Neural cell (in vitro differentiated cells): ENCODE measurements around the gene URGCP. TPM values are rescaled to one million over a fixed set of nuclear protein-coding genes. Genes with fewer than 3 reads are reported as not detected.

ENCODE experiments used
- H2AFZ ChIP-seq: fragments of 200-600, 300-800 bp; sonication (generic), shearing (Covaris generic); 2 replicates; pipeline ENCODE4 v1.6.0; 2014; ENCODE audit warnings: low read depth, mild to moderate bottlenecking, antibody characterized with exemption, low read length, moderate library complexity
- H3F3A ChIP-seq: fragments of 200-600 bp; shearing (Covaris generic); 2 replicates; pipeline ENCODE4 v1.6.1; 2016; ENCODE audit warnings: mild to moderate bottlenecking, moderate library complexity, mixed read lengths, antibody characterized with exemption, low read length; ENCODE audit not compliant: insufficient read depth, poor library complexity, severe bottlenecking
- H3K27ac ChIP-seq: fragments of 200-600, 300-800 bp; sonication (generic), shearing (Covaris generic); 2 replicates; pipeline ENCODE4 v1.5.1; 2014; ENCODE audit warnings: mild to moderate bottlenecking, low read length, moderate library complexity
- H3K27me3 ChIP-seq: fragments of 300-800, 200-600 bp; sonication (generic), shearing (Covaris generic); 2 replicates; pipeline ENCODE4 v1.6.0; 2014; ENCODE audit warnings: mild to moderate bottlenecking, low read depth, low read length, moderate library complexity; ENCODE audit not compliant: insufficient read depth
- H3K36me3 ChIP-seq: fragments of 300-800, 200-600 bp; sonication (generic), shearing (Covaris generic); 2 replicates; pipeline ENCODE4 v1.5.1; 2014; ENCODE audit warnings: mild to moderate bottlenecking, antibody characterized with exemption, low read length, moderate library complexity; ENCODE audit not compliant: insufficient read depth
- H3K4me2 ChIP-seq: fragments of 300-800, 200-600 bp; sonication (generic), shearing (Covaris generic); 2 replicates; pipeline ENCODE4 v1.6.0; 2014; ENCODE audit warnings: mild to moderate bottlenecking, low read length
- H3K4me3 ChIP-seq: fragments of 300-800, 200-600 bp; sonication (generic), shearing (Covaris generic); 2 replicates; pipeline ENCODE4 v1.5.1; 2014; ENCODE audit warnings: mild to moderate bottlenecking, low read length, moderate library complexity
- H3K79me2 ChIP-seq: fragments of 200-600 bp; shearing (Covaris generic); replicated peaks from 2 replicates; pipeline ENCODE4 v1.6.0; 2014; ENCODE audit warnings: mild to moderate bottlenecking, low read length, moderate library complexity; ENCODE audit not compliant: insufficient read depth
- H3K9ac ChIP-seq: fragments of 300-800, 200-600 bp; sonication (generic), shearing (Covaris generic); 2 replicates; pipeline ENCODE4 v1.6.1; 2016; ENCODE audit warnings: mild to moderate bottlenecking, low read length, mixed read lengths
- H3K9me2 ChIP-seq: fragments of 200-600 bp; shearing (Covaris generic); 2 replicates; pipeline ENCODE4 v1.6.1; 2016; ENCODE audit warnings: mild to moderate bottlenecking, low read length, mixed read lengths; ENCODE audit not compliant: insufficient read depth
- H3K9me3 ChIP-seq: fragments of 200-600, 300-800 bp; sonication (generic), shearing (Covaris generic); 2 replicates; pipeline ENCODE4 v1.6.1; 2016; ENCODE audit warnings: mild to moderate bottlenecking, mixed run types, low read length, moderate library complexity, mixed read lengths
- H4K20me1 ChIP-seq: fragments of 200-600 bp; shearing (Covaris generic); 2 replicates; pipeline ENCODE4 v1.6.1; 2016; ENCODE audit warnings: mild to moderate bottlenecking, mixed run types; ENCODE audit not compliant: insufficient read depth
- EP300 ChIP-seq: fragments of 450-650 bp; conservative IDR thresholded peaks from 2 replicates; pipeline ENCODE4 v1.6.1; 2014; ENCODE audit warnings: antibody characterized with exemption, mild to moderate bottlenecking, moderate library complexity; ENCODE audit not compliant: poor library complexity, severe bottlenecking
- EZH2 ChIP-seq: fragments of 200-600, 300-800 bp; shearing (Covaris generic), sonication (generic); IDR thresholded peaks from 2 replicates; pipeline ENCODE4 v1.6.1; 2014; ENCODE audit warnings: antibody characterized with exemption, low read length, borderline replicate concordance, mild to moderate bottlenecking; ENCODE audit not compliant: insufficient read depth, poor library complexity, severe bottlenecking
- MXI1 ChIP-seq: fragments of 450-650 bp; conservative IDR thresholded peaks from 2 replicates; pipeline ENCODE4 v1.6.1; 2014; ENCODE audit warnings: antibody characterized with exemption, mild to moderate bottlenecking; ENCODE audit not compliant: poor library complexity, severe bottlenecking
- POLR2AphosphoS5 ChIP-seq: IDR thresholded peaks from 2 replicates; pipeline ENCODE4 v1.6.1; 2012
- RAD21 ChIP-seq: fragments of 450-650 bp; conservative IDR thresholded peaks from 2 replicates; pipeline ENCODE4 v1.6.1; 2014; ENCODE audit warnings: antibody characterized with exemption, mild to moderate bottlenecking, moderate library complexity
- SMC3 ChIP-seq: fragments of 450-650 bp; conservative IDR thresholded peaks from 2 replicates; pipeline ENCODE4 v1.6.1; 2014; ENCODE audit warnings: antibody characterized with exemption, mild to moderate bottlenecking, moderate library complexity; ENCODE audit not compliant: poor library complexity
- TAF1 ChIP-seq: IDR thresholded peaks from 2 replicates; pipeline ENCODE4 v1.6.1; 2012; ENCODE audit warnings: low read depth
- polyA plus RNA-seq: library from polyadenylated mRNA; depleted of rRNA; stranded (reverse); fragments of >200 nt; gene quantifications from 2 replicates; pipeline ENCODE4 v1.2.3, GENCODE V29; 2014
- TF ChIP-seq, protein P1 (sequence below): IDR thresholded peaks from 2 replicates; pipeline ENCODE4 v1.6.1; 2012; ENCODE audit warnings: borderline replicate concordance
- TF ChIP-seq, protein P2 (sequence below): fragments of 450-650 bp; IDR thresholded peaks from 2 replicates; pipeline ENCODE4 v1.5.1; 2014; ENCODE audit warnings: antibody characterized with exemption, mild to moderate bottlenecking, moderate library complexity; ENCODE audit not compliant: poor library complexity, severe bottlenecking

Gene URGCP
- polyA plus RNA-seq, 1 donor from 2014 or later = 43.0 TPM

DNA sequence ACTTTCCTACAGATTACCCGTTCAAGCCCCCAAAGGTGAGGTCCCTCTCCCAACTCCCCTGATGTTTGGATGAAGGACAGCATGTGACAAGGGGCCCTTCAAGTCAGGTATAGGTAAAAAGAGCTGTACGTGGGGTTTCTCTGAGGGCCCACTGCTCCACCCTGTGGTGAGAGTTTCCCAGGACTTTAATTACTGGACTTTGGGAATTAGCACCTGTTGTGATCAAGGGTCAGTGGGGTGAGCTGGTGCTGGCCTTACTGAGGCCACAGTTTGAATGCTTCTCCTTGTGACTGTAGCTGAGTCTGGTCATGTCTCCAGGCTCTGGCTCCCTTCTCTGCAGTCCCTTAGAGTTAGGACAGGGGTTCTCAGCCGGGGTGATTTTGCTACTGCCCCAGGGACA, 36.6 kb upstream of the URGCP start:
- Histone ChIP-seq H3K9me2 (no peaks in the 10 kb centered on the region), H3K27me3 (no peaks in the 10 kb centered on the region), H3K79me2 (no peaks in the 10 kb centered on the region), H3K9me3 (no peaks in the 10 kb centered on the region), H2AFZ (no peak overlapping the region), H3K9ac (no peak overlapping the region), H3K27ac (no peak overlapping the region), H3K4me3 (no peak overlapping the region), H3K36me3 (no peaks in the 10 kb centered on the region), H3F3A (no peaks in the 10 kb centered on the region), H4K20me1 (no peaks in the 10 kb centered on the region), H3K4me2 (no peak overlapping the region)
- TF ChIP-seq TAF1 = no peak

DNA sequence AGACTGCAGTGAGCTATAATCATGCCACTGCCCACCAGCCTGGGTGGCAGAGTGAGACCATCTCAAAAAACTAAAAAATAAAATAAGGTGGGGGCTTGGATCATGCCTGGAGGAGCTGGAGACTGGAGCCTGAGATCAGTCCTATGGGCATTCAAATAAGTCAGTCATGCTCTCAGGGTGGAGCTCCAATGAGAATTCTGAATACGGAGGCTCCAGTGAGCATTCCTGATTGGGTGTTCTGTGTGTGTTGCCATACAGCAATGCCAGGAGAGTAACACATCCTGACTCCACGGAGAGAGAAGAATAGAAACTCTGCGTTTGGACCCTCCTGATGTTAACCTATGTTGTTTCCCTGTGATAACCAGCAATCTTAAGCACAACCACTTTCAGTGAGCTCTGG, 35.9 kb upstream of the URGCP start:
- H3K4me2 ChIP-seq = no peak overlapping the region
- H3K79me2 ChIP-seq = no peaks in the 10 kb centered on the region
- H3K36me3 ChIP-seq = no peaks in the 10 kb centered on the region
- H4K20me1 ChIP-seq = no peaks in the 10 kb centered on the region
- H2AFZ ChIP-seq = no peak overlapping the region
- H3K4me3 ChIP-seq = no peak overlapping the region
- no peaks in the 10 kb centered on the region for H3K27me3 ChIP-seq
- TF ChIP-seq MXI1 = no peak
- TF ChIP-seq, protein P1, sequence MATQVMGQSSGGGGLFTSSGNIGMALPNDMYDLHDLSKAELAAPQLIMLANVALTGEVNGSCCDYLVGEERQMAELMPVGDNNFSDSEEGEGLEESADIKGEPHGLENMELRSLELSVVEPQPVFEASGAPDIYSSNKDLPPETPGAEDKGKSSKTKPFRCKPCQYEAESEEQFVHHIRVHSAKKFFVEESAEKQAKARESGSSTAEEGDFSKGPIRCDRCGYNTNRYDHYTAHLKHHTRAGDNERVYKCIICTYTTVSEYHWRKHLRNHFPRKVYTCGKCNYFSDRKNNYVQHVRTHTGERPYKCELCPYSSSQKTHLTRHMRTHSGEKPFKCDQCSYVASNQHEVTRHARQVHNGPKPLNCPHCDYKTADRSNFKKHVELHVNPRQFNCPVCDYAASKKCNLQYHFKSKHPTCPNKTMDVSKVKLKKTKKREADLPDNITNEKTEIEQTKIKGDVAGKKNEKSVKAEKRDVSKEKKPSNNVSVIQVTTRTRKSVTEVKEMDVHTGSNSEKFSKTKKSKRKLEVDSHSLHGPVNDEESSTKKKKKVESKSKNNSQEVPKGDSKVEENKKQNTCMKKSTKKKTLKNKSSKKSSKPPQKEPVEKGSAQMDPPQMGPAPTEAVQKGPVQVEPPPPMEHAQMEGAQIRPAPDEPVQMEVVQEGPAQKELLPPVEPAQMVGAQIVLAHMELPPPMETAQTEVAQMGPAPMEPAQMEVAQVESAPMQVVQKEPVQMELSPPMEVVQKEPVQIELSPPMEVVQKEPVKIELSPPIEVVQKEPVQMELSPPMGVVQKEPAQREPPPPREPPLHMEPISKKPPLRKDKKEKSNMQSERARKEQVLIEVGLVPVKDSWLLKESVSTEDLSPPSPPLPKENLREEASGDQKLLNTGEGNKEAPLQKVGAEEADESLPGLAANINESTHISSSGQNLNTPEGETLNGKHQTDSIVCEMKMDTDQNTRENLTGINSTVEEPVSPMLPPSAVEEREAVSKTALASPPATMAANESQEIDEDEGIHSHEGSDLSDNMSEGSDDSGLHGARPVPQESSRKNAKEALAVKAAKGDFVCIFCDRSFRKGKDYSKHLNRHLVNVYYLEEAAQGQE = no peak
- TF ChIP-seq TAF1 = no peak
- TF ChIP-seq POLR2AphosphoS5 = no peak
- TF ChIP-seq EZH2 = no peak
- TF ChIP-seq, protein P2, sequence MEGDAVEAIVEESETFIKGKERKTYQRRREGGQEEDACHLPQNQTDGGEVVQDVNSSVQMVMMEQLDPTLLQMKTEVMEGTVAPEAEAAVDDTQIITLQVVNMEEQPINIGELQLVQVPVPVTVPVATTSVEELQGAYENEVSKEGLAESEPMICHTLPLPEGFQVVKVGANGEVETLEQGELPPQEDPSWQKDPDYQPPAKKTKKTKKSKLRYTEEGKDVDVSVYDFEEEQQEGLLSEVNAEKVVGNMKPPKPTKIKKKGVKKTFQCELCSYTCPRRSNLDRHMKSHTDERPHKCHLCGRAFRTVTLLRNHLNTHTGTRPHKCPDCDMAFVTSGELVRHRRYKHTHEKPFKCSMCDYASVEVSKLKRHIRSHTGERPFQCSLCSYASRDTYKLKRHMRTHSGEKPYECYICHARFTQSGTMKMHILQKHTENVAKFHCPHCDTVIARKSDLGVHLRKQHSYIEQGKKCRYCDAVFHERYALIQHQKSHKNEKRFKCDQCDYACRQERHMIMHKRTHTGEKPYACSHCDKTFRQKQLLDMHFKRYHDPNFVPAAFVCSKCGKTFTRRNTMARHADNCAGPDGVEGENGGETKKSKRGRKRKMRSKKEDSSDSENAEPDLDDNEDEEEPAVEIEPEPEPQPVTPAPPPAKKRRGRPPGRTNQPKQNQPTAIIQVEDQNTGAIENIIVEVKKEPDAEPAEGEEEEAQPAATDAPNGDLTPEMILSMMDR = no peak
- no peak for TF ChIP-seq SMC3
- TF ChIP-seq RAD21 = no peak
- no peak for TF ChIP-seq EP300
- H3K9me2 ChIP-seq = no peaks in the 10 kb centered on the region
- H3K27ac ChIP-seq = no peak overlapping the region
- H3K9me3 ChIP-seq = no peaks in the 10 kb centered on the region
- no peaks in the 10 kb centered on the region for H3F3A ChIP-seq
- H3K9ac ChIP-seq = no peak overlapping the region
